ENCODE measurements around the gene TAS1R3. TPM values are rescaled to one million over a fixed set of nuclear protein-coding genes. Genes with fewer than 3 reads are reported as not detected.

The TAS1R3 gene
- total RNA-seq, 1 donor from 2014 or later, result 0.40 TPM

DNA sequence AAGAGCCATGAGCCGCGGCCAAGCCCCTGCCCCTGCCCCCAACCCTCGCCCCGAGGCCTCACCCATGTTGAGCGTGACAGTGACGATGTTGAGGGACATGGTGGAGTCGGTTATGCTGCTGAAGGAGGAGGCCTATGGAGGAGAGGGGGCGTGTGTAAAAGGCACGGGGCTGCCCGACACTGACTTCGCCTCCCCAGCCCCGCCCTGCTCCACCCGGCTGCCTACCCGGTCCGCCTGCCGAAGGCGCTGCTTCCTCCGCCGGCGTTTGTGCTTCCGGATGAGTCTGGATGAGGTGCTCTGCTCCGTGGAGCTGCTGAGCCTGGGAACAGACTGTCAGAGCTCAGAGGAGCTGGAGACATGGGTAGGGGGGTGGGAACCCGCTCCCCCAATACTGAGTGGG lies 9.1 kb downstream of the TAS1R3 start:
- DNase-seq (ENCODE audit: low spot score), result no peak

DNA sequence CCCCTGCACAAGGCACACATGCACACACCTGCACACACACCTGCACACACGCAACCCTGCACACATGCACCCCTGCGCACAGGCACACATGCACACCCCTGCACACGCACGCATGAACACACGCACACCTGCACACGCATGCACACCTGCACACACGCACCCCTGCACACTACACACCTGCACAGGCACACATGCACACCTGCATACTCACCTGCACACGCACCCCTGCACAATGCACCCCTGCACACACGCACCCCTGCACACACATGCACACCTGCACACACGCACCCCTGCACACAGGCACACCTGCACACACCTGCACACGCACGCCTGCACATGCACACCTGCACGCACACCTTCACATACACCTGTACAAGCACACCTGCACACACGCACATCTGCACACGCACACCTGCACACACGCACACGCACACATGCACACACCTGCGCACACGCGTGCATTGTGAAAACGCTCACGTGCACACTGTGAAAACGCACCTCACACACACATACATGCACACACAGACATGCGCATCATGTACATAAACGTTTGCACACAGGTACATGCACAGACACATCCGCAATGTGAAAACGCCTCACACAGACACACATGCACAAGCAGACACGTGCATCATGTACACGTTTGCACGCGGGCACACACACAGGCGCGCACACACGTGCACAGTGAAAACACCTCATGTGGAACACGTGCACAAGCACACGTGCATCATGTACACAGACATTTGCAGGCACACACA lies 9.9 kb downstream of the TAS1R3 start:
- DNase-seq (ENCODE audit: low spot score), result no peak

DNA sequence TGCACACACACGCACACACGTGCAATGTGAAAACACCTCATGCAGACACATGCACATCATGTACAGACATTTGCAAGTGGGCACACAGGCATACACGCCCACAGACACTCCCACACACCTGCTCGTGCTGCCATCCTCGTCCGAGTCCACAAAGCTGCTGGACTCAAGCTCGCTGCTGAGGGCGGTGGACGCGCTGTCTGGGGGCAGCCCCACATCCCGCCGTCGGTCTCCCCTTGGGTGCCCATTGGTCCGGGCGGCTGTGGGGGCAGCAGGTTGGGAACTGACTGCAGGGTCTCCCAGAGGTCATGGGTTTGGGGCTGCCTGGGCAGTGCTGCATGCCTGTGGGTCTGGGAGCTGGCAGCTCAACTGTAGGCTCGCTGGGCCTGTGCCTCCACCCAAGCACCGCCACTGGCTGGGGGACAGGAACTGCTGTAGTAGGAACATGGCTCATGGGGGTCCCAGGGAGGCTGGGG lies 10.5 kb downstream of the TAS1R3 start:
- DNase-seq (ENCODE audit: low spot score), result no peak

- no peak for DNase-seq (ENCODE audit: low spot score)
These were observed 11.0 kb downstream of the TAS1R3 start for GRCh38 chr1:1342061-1342562.

GRCh38 chr1:1342584-1343115 lies 11.6 kb downstream of the TAS1R3 start:
- no peak for DNase-seq (ENCODE audit: low spot score)

- no peak for DNase-seq (ENCODE audit: low spot score)
These were observed 12.8 kb downstream of the TAS1R3 start for GRCh38 chr1:1343811-1344421.

GRCh38 chr1:1344655-1345361 lies 13.7 kb downstream of the TAS1R3 start:
- DNase-seq (ENCODE audit: low spot score), result no peak

DNA sequence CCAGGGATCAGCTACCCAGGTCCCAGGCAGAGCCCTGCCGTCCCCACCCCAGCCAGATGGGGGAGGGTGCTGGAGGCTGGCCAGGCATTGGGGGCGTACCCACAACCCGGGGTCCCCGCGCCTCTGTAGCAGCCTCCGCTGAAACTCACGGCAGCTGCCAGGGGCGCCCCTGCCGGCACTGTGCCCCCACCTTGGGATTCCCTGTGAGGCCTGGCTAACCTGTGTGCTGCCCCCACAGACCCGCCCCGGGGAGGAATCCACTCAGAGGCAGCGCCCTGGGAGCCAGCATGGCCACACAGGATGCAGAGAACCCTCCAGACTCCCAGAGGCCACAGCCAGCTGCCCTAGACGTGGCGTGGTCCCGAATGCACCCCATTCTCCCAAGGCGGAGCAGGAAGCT lies 14.3 kb downstream of the TAS1R3 start:
- DNase-seq (ENCODE audit: low spot score), result no peak

- DNase-seq (ENCODE audit: low spot score), result no peak
These were observed 14.9 kb downstream of the TAS1R3 start for GRCh38 chr1:1345860-1346500.

GRCh38 chr1:1346501-1346890 lies 15.4 kb downstream of the TAS1R3 start:
- DNase-seq (ENCODE audit: low spot score), result no peak

DNA sequence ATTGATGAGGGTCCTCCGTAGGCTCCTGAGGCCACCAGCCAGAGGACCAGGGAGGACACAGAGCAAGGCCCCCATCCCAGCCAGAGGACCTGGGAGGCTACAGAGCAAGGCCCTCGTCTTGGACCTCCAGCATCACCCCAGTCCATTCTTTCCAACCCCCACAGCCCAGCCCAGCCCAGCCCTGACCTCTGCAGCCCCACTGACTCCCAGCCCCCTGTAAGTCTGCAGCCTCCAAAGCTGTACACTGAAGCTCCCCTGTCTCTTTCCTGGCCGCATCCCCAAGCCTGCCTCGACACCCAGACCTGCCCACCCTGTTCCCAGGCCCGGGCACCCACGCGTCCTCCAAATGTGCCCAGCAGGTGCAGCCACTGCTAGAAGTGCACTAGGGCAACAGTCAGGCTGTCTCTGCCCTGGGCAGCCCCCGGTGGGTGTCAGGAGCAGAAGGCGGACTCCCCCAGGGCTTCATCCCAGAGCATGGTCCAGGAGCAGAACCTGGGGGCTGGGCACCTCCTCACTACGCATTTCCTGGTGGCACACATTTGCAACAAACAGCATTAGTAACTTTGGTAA lies 16.0 kb downstream of the TAS1R3 start:
- DNase-seq (ENCODE audit: low spot score), result no peak

DNA sequence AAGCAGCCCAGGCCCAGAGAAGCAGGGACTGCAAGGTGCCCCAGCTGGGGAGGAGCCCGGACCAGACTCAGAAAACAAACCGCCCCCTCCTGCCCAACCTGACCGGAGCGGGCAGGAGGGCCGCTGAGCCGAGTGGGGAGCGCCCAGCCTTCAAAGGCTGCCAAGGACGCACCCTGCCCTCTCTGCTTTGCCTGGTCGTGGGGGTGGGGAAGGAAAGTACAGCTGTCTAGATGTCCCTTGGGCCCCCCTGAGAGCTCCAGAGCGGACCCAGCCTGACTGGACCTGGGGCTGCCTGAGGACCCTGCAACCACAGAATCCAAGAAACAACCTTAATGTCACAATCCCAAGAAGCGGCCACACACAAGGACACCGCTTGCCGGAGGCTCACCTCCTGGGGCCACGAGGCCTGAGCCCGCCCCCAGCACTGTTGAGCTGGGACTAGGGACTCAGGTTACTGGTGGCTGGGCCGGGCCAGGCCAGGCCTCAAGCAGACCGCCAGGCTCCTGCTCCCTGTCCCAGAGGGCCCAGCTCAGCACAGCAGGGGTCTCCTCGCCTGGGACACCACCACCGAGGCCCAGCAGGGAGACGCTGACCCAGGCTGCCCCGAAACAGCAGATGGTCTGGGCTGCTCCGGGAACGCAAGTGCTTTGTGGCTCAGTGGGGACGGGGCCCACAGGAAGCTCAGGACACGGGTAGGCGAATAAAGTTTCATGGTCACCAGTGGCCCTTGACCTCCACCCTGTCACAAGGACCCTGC lies 16.8 kb downstream of the TAS1R3 start:
- no peak for DNase-seq (ENCODE audit: low spot score)

- no peak for DNase-seq (ENCODE audit: low spot score)
These were observed 17.6 kb downstream of the TAS1R3 start for GRCh38 chr1:1348420-1349255.

GRCh38 chr1:1349256-1350012 lies 18.4 kb downstream of the TAS1R3 start, which contains the start of gene DVL1:
DVL1 (minus strand) TSS chr1:1349418; CDS start chr1:1349065, 353 bp downstream.
- no peak for DNase-seq (ENCODE audit: low spot score)

DNA sequence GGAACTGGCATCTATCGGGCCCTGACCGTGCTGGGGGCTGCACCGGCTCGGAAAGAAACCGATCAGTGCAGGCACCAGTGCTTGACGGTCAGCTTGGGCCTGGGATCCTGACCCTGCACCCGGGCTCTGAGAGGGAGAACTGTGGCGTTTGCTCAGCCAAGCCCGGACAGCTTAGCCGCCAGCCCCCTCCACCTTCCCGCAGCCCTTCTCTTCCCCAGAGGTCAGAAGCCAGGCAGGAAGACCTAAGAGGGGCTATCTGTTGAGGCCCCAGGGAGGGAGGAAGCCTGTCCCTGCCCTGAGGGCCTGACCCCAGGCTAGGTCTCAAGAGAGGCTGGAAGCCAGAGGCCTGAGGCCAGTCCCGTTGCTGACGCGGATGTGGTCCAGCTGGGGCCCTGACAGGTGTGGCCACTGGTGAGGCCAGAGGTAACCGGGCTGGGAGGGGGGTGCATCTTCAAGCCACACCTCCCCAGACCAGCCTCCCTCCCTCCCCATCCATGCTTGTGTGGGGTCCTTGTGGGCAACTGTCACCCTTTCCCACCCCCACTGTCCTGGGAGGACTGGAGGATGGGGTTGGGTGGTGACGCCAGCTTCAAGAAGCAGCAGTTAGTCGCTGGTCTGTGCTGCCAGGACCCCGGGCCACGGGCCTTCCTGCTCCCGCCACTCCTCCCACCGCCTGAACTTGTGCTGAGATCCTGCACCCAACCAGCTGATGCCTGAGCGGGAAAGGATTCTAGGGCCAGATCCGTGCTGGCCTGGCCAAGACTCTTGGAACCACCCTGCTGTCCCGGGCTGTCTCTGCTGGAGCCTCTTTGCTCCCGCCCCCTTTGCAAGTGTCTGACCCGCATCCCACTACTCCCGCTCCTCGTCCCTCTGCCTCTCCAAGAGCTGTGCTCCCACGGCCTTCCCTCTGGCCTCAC lies 20.7 kb downstream of the TAS1R3 start:
- DNase-seq (ENCODE audit: low spot score), result no peak

DNA sequence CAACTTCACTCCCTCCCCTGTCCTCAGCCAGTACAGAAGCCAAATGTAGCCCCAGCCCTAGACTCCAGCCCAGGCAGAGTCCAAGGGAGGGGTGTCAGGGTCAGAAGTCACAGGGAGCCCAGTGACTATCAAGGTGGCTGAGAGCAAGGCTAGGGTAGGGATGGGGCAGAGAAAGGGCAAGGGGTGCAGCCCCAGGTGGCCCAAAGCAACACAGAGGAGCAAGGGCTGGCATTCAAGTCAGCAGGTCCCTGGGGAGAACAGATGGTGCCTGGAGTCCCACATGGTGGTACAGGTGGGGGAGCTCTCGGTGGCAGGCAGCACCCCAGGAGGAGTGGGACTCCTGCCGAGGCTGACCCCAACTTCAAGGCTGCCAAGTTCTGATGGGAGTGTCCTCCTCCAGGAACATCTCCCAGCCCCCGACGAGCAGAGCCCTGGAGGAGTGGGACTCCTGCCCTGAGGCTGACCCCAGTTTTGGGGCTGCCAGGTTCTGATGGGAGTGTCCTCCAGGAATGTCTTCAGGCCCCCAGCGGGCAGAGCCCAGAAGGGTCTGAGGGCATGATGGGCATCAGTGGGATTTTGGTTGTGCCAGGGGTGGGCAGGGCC lies 21.8 kb downstream of the TAS1R3 start:
- DNase-seq (ENCODE audit: low spot score), result no peak

DNA sequence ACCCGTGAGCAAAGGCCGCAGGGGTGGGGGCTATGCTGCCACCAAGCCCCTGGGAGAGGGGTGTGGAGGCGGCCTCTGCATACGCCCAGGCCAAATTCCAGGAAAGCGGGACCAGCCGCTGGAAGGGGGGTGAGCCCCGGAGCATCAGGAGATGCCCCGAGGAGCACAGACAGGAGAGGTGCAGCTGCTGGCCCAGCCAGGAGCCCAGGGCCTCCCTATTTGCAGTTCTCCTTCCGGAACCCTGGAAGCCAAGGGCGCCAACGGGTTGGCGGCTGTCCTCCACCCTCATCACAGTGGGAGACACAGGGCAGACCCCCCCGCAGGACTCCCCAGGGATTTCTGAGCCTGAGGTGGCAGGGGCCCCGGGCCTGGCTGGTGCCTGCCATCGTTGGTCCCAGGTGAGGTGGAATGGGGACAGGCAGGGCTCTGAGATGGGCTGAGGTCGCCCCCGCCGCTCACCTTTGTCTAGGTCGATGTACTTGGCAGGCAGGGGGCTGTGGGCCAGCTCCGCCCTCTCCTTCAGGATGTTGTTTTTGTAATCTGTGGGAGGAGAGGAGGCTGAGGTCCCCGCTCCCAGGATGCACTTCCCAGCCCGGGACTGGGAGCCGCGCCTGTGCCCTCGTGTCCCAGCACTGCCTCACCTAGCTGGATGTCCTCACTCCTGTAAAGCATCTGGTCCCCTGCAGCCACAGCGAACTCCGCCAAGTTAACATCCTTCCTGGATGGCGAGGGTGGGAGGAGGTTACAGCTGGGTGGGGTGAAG lies 22.5 kb downstream of the TAS1R3 start:
- DNase-seq (ENCODE audit: low spot score), result no peak
